Measurements from ENCODE around the gene TMEM175. TPM values are rescaled to one million over a fixed set of nuclear protein-coding genes. Genes with fewer than 3 reads are reported as not detected.

TMEM175 gene
- total RNA-seq, 2 donors from 2014 or later, result 44.1 to 74.6 TPM

DNA sequence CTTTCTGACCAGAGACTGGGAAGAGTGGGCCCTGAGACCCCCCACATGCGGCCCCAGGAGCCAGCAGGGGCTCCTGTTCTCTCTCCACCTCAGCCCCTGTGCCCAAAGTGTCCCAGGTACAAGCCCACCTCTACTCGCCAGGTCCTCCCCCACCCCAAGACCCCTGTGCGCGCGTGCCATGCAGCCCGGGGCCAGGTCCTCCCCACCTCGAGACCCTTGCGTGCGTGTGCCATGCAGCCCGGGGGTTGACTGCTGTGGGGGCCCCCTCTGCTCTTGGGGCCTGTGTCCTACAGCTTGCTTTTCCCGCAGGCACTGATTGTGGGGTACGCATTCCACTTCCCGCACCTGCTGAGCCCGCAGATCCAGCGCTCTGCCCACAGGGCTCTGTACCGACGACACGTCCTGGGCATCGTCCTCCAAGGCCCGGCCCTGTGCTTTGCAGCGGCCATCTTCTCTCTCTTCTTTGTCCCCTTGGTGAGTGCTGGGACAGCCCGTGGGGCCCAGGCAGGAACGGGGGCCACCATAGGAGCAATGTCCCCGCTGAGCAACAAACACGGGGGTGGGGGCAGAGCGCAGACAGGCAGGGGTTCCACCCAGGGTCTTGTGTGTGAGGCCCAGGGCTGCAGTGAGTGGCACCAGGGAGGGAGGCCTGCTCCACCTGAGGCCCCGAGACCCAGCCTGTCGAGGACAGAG is 20.8 kb downstream of the TMEM175 start:
- no peak overlapping the region for H3K27ac ChIP-seq
- 95% methylated on average over 26 of the region's 28 CpGs for WGBS
- no peaks in the 10 kb centered on the region for H3K9me3 ChIP-seq
- H3K27me3 ChIP-seq (replicated peaks; ENCODE audit: insufficient read depth), result no peaks in the 10 kb centered on the region
- no peaks in the 10 kb centered on the region for H3K36me3 ChIP-seq
- intact Hi-C loops (cut with DNase I), result no loop called here
- H3K4me1 ChIP-seq (replicated peaks), result no peaks in the 10 kb centered on the region
- TF ChIP-seq CTCF (IDR thresholded peaks at IDR 0.05), result no peak
- no peak for TF ChIP-seq POLR2AphosphoS5 (IDR thresholded peaks at IDR 0.05)
- no peak for TF ChIP-seq POLR2A (IDR thresholded peaks at IDR 0.05)
- H3K4me3 ChIP-seq, result no peak overlapping the region
- no peak for DNase-seq (ENCODE audit: low spot score)

GRCh38 chr4:953574-953915 is 21.3 kb downstream of the TMEM175 start:
- Histone ChIP-seq H3K27me3 (replicated peaks; ENCODE audit: insufficient read depth) (no peaks in the 10 kb centered on the region), H3K27ac (no peak overlapping the region), H3K36me3 (no peaks in the 10 kb centered on the region), H3K4me3 (no peak overlapping the region), H3K9me3 (no peaks in the 10 kb centered on the region), H3K4me1 (replicated peaks) (no peaks in the 10 kb centered on the region)
- no peak for DNase-seq (ENCODE audit: low spot score)
- intact Hi-C loops (cut with DNase I), result no loop called here
- TF ChIP-seq CTCF (IDR thresholded peaks at IDR 0.05), result no peak
- WGBS, result 98% methylated on average over 13 of the region's 13 CpGs

DNA sequence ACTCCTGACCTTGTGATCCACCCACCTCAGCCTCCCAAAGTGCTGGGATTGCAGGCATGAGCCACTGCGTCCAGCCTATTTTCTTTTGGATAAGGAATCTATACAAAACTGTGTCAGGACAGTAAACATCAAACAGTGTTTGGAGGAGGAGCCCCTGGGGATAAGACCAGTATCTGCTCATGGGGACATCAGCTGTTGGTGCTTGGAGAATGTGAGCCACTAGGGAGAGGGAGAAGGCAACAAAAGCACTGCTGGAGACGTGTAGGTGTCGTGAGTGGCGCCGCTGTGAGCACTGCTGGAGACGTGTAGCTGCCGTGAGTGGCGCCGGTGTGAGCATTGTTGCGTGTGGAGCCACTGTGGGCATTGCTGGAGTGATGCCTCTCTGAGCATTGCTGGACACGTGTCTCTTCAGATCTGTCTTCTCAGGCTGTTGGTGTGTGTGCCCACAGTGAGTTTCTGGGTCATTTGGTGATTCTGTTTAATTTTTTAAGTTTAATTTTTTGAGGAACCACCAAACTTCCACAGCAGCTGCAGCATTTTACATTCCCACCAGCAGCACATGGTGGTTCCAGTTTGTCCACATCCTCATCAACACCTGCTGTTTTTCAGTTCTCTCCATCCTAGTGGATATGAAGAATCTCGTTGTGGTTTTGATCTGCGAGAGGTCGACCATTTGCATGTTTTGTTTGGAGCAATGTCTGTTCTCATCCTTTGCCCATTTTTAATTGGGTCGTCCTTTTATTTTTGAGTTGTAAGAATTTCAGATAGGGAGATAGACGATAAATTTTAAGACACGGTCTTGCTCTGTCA is 22.2 kb downstream of the TMEM175 start:
- Histone ChIP-seq H3K4me1 (replicated peaks) (no peaks in the 10 kb centered on the region), H3K27me3 (replicated peaks; ENCODE audit: insufficient read depth) (no peaks in the 10 kb centered on the region), H3K4me3 (no peak overlapping the region), H3K36me3 (no peaks in the 10 kb centered on the region), H3K9me3 (no peaks in the 10 kb centered on the region), H3K27ac (no peak overlapping the region)
- no peak for TF ChIP-seq POLR2AphosphoS5 (IDR thresholded peaks at IDR 0.05)
- 92% methylated on average over 17 of the region's 17 CpGs for WGBS
- intact Hi-C loops (cut with DNase I), result no loop called here
- DNase-seq (ENCODE audit: low spot score), result no peak

DNA sequence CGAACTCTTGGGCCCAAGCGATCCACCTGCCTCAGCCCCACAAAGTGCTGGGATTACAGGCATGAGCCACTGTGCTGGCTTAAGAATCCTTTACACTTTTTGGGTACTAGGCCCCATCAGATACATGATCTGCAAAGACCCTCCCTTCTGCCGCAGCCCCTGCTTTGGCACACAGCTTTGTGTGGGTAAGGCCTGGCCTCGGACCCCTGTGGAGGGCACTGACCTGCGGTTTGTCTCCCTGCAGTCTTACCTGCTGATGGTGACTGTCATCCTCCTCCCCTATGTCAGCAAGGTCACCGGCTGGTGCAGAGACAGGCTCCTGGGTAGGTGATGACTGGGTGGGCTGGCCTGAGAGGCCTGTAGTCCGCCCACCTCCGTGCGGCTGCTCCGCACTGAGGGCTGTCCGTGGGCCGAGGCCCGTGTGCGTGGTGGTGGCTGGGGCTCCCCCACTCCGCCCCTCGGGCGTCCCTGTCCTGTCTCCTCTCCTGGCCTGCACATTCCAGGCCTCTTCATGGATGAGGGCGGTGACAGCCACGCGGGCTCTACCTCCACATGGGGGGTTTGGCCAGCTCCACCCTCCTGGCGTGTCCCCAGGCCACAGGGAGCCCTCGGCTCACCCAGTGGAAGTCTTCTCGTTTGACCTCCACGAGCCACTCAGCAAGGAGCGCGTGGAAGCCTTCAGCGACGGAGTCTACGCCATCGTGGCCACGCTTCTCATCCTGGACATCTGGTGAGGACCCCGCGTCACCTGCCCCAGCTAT is 23.1 kb downstream of the TMEM175 start:
- Histone ChIP-seq H3K4me1 (replicated peaks) (no peaks in the 10 kb centered on the region), H3K9me3 (no peaks in the 10 kb centered on the region), H3K27ac (no peak overlapping the region), H3K36me3 (no peaks in the 10 kb centered on the region), H3K4me3 (no peak overlapping the region), H3K27me3 (replicated peaks; ENCODE audit: insufficient read depth) (no peaks in the 10 kb centered on the region)
- TF ChIP-seq POLR2AphosphoS5 (IDR thresholded peaks at IDR 0.05) (no peak), POLR2A (IDR thresholded peaks at IDR 0.05) (no peak), CTCF (IDR thresholded peaks at IDR 0.05) (no peak)
- intact Hi-C loops (cut with DNase I), result no loop called here
- no peak for DNase-seq (ENCODE audit: low spot score)
- 90% methylated on average over 33 of the region's 33 CpGs for WGBS

GRCh38 chr4:955931-956381 is 23.7 kb downstream of the TMEM175 start:
- no peak for DNase-seq (ENCODE audit: low spot score)
- Histone ChIP-seq H3K4me3 (no peak overlapping the region), H3K27ac (no peak overlapping the region), H3K9me3 (no peaks in the 10 kb centered on the region), H3K4me1 (replicated peaks) (no peaks in the 10 kb centered on the region), H3K27me3 (replicated peaks; ENCODE audit: insufficient read depth) (no peaks in the 10 kb centered on the region), H3K36me3 (no peaks in the 10 kb centered on the region)
- TF ChIP-seq POLR2AphosphoS5 (IDR thresholded peaks at IDR 0.05) (no peak), CTCF (IDR thresholded peaks at IDR 0.05) (no peak), POLR2A (IDR thresholded peaks at IDR 0.05) (no peak)
- intact Hi-C loops (cut with DNase I), result no loop called here
- WGBS, result 73% methylated on average over 10 of the region's 12 CpGs

Data from prostate gland (tissue), 2 donors.